Fibroblast of lung (primary cell): ENCODE data around the gene NAT16.

Source experiments
- EZH2 ChIP-seq: IDR thresholded peaks from 2 replicates; pipeline ENCODE4 v1.5.1; 2012; ENCODE audit warnings: low read length, control low read depth, mild to moderate bottlenecking; ENCODE audit errors: missing control alignments
- TF ChIP-seq, protein P1 (sequence below), 2 donors: IDR thresholded peaks in 1 of 2; conservative IDR thresholded peaks in 1 of 2; 1 replicate in 1 of 2; 2 replicates in 1 of 2; pipeline ENCODE4 v1.5.1; 2011 to 2012; ENCODE audit warnings: low read length in 2 of 2, control low read depth in 1 of 2, inconsistent platforms in 1 of 2, low read depth in 1 of 2, mild to moderate bottlenecking in 1 of 2

DNA sequence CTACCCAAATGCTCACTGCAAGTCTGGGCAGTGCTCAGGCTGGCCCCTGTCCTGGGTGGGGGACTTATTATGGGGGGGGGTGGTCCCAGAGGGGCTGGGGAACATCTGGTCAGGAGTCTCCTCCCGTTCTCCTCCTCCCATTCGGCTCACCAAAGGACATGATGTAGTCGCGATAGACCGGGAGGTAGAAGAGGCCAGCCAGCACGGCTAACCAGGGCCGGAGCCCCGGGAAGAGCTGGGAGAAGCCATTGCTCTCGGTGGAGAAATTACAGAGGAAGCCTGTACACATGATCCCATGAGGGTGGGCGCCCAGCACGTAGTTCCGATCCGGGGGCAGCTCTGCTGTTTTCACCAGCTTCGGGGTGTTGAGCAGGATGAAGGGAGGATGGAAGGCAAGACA lies 18.4 kb upstream of the NAT16 start:
- TF ChIP-seq, protein P1, sequence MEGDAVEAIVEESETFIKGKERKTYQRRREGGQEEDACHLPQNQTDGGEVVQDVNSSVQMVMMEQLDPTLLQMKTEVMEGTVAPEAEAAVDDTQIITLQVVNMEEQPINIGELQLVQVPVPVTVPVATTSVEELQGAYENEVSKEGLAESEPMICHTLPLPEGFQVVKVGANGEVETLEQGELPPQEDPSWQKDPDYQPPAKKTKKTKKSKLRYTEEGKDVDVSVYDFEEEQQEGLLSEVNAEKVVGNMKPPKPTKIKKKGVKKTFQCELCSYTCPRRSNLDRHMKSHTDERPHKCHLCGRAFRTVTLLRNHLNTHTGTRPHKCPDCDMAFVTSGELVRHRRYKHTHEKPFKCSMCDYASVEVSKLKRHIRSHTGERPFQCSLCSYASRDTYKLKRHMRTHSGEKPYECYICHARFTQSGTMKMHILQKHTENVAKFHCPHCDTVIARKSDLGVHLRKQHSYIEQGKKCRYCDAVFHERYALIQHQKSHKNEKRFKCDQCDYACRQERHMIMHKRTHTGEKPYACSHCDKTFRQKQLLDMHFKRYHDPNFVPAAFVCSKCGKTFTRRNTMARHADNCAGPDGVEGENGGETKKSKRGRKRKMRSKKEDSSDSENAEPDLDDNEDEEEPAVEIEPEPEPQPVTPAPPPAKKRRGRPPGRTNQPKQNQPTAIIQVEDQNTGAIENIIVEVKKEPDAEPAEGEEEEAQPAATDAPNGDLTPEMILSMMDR (conservative IDR thresholded peaks at IDR 0.05 in 1 of 2, IDR thresholded peaks at IDR 0.05 in 1 of 2; ENCODE audit: low read depth in 1 of 2, low read length in 2 of 2): no peak
- TF ChIP-seq EZH2: no peak
